Measurements from ENCODE around the gene PPP4R1.

DNA sequence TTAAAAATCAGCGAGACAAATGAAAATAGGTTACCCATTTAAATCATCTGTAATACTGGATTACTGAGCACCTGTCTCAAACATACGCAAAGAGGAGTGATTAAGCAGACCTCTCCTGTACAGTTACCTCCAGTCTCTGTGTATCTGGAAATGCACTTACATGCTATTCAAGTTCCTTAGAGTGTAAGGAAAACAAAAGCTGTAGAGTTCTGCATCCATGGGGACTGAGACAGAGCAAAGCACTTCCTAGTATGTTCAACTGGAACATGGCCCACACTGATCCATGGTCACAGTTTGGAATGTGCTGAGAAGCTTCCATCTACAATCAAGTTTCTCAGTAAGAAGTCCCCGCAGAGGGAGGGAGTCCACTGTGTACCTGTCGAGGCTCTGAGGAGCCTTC lies 63.9 kb downstream of the PPP4R1 start:
- no peak for TF ChIP-seq POLR2A (IDR thresholded peaks at IDR 0.05)
- TF ChIP-seq, protein P1, sequence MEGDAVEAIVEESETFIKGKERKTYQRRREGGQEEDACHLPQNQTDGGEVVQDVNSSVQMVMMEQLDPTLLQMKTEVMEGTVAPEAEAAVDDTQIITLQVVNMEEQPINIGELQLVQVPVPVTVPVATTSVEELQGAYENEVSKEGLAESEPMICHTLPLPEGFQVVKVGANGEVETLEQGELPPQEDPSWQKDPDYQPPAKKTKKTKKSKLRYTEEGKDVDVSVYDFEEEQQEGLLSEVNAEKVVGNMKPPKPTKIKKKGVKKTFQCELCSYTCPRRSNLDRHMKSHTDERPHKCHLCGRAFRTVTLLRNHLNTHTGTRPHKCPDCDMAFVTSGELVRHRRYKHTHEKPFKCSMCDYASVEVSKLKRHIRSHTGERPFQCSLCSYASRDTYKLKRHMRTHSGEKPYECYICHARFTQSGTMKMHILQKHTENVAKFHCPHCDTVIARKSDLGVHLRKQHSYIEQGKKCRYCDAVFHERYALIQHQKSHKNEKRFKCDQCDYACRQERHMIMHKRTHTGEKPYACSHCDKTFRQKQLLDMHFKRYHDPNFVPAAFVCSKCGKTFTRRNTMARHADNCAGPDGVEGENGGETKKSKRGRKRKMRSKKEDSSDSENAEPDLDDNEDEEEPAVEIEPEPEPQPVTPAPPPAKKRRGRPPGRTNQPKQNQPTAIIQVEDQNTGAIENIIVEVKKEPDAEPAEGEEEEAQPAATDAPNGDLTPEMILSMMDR (IDR thresholded peaks at IDR 0.05) = no peak

Measured in esophagus squamous epithelium (tissue), 4 donors.